Activated T-cell treated with anti-CD3 and anti-CD28 coated beads, Interleukin-2, amount 50 U/mL, for 4 hours (primary cell): ENCODE results near the gene PYGB. TPM values are rescaled to one million over a fixed set of nuclear protein-coding genes. Genes with fewer than 3 reads are reported as not detected.
"Not testable (repeated sequence)": the region's sequence is repeated elsewhere in the genome, so short reads cannot be mapped to it uniquely, and the experiment has no call there.

Experiments
- ATAC-seq, 2 donors: fragments of 200-7000 bp; cut with Tn5 transposase; one replicate each; pipeline ENCODE4 v1.10.0; 2021
- DNase-seq: peaks from one replicate; pipeline ENCODE4 v3.0.0-alpha.2; 2020
- H3K27me3 Mint-ChIP-seq: one replicate; pipeline ENCODE4 v1.8.0; 2021; ENCODE audit warnings: low read depth, mixed read lengths
- H3K36me3 Mint-ChIP-seq: one replicate; pipeline ENCODE4 v1.8.0; 2022; ENCODE audit warnings: mixed read lengths; ENCODE audit not compliant: insufficient read depth
- H3K4me1 Mint-ChIP-seq: one replicate; pipeline ENCODE4 v1.8.0; 2021; ENCODE audit warnings: low read depth, mixed read lengths
- H3K4me3 Mint-ChIP-seq: one replicate; pipeline ENCODE4 v1.8.0; 2021; ENCODE audit warnings: mild to moderate bottlenecking, moderate library complexity, mixed read lengths
- H3K9me3 Mint-ChIP-seq: one replicate; pipeline ENCODE4 v1.8.0; 2021; ENCODE audit warnings: mixed read lengths
- total RNA-seq, 3 donors: library from RNA; stranded (reverse); gene quantifications; one replicate each; pipeline ENCODE4 v1.2.1, GENCODE V29; 2021

Gene PYGB
- total RNA-seq, 3 donors from 2014 or later = 32.5 to 37.6 (median 34.6) TPM

GRCh38 chr20:25233016-25233772 is 14.7 kb upstream of the PYGB start:
- no peaks in the 10 kb centered on the region for H3K9me3 Mint-ChIP-seq
- no peak for ATAC-seq

GRCh38 chr20:25234009-25234849 is 13.7 kb upstream of the PYGB start:
- DNase-seq, H3K9me3 Mint-ChIP-seq, ATAC-seq, H3K36me3 Mint-ChIP-seq, H3K4me3 Mint-ChIP-seq: not testable (repeated sequence)
- peaks cover 19% of the 10 kb centered on the region for H3K4me1 Mint-ChIP-seq
- peaks cover 15% of the 10 kb centered on the region for H3K27me3 Mint-ChIP-seq

More at GRCh38 chr20:25233016-25233772, 14.7 kb upstream of the PYGB start:
- no peak overlapping the region for H3K4me3 Mint-ChIP-seq
- no peaks in the 10 kb centered on the region for H3K36me3 Mint-ChIP-seq
- peaks cover 15% of the 10 kb centered on the region for H3K27me3 Mint-ChIP-seq
- H3K4me1 Mint-ChIP-seq = peaks cover 12% of the 10 kb centered on the region
- DNase-seq = no peak

GRCh38 chr20:25236450-25237304 is 11.2 kb upstream of the PYGB start:
- H3K27me3 Mint-ChIP-seq = peaks cover 15% of the 10 kb centered on the region
- H3K36me3 Mint-ChIP-seq = no peaks in the 10 kb centered on the region
- no peak for ATAC-seq
- no peaks in the 10 kb centered on the region for H3K9me3 Mint-ChIP-seq
- DNase-seq = no peak
- H3K4me3 Mint-ChIP-seq = no peak overlapping the region
- peaks cover 20% of the 10 kb centered on the region for H3K4me1 Mint-ChIP-seq

- ATAC-seq (peak; percentile 97 to 98), DNase-seq (peak; percentile 27)
- Mint-ChIP-seq H3K4me3 (peak overlapping the region; percentile 4), H3K27me3 (peaks cover 17% of the 10 kb centered on the region), H3K36me3 (no peaks in the 10 kb centered on the region), H3K4me1 (peaks cover 20% of the 10 kb centered on the region), H3K9me3 (no peaks in the 10 kb centered on the region)
Measured at GRCh38 chr20:25237610-25238318, 10.1 kb upstream of the PYGB start.

- Mint-ChIP-seq H3K9me3 (peaks cover 3% of the 10 kb centered on the region), H3K4me1 (peaks cover 20% of the 10 kb centered on the region), H3K36me3 (no peaks in the 10 kb centered on the region), H3K27me3 (peaks cover 17% of the 10 kb centered on the region), H3K4me3 (peak overlapping the region; percentile 4)
- DNase-seq (no peak), ATAC-seq (no peak)
Measured at GRCh38 chr20:25238319-25239037, 9.4 kb upstream of the PYGB start.

- Mint-ChIP-seq H3K4me3 (no peak overlapping the region), H3K4me1 (peaks cover 20% of the 10 kb centered on the region), H3K9me3 (peaks cover 5% of the 10 kb centered on the region), H3K36me3 (no peaks in the 10 kb centered on the region), H3K27me3 (peaks cover 13% of the 10 kb centered on the region)
- DNase-seq (no peak), ATAC-seq (no peak)
Measured at GRCh38 chr20:25239387-25240370, 8.2 kb upstream of the PYGB start.

- not testable (repeated sequence) for H3K9me3 Mint-ChIP-seq
Measured at GRCh38 chr20:25240851-25241658, 6.8 kb upstream of the PYGB start.

GRCh38 chr20:25241659-25241955 is 6.3 kb upstream of the PYGB start:
- not testable (repeated sequence) for H3K9me3 Mint-ChIP-seq, ATAC-seq, H3K4me3 Mint-ChIP-seq, H3K27me3 Mint-ChIP-seq, DNase-seq, H3K36me3 Mint-ChIP-seq
- H3K4me1 Mint-ChIP-seq = peaks cover 26% of the 10 kb centered on the region

More at GRCh38 chr20:25240851-25241658, 6.8 kb upstream of the PYGB start:
- DNase-seq, H3K27me3 Mint-ChIP-seq, H3K36me3 Mint-ChIP-seq, H3K4me3 Mint-ChIP-seq, ATAC-seq: not testable (repeated sequence)
- peaks cover 20% of the 10 kb centered on the region for H3K4me1 Mint-ChIP-seq

GRCh38 chr20:25242231-25242630 is 5.7 kb upstream of the PYGB start:
- peaks cover 30% of the 10 kb centered on the region for H3K4me1 Mint-ChIP-seq
- peaks cover 3% of the 10 kb centered on the region for H3K27me3 Mint-ChIP-seq
- H3K9me3 Mint-ChIP-seq = peaks cover 5% of the 10 kb centered on the region
- no peak overlapping the region for H3K4me3 Mint-ChIP-seq
- no peaks in the 10 kb centered on the region for H3K36me3 Mint-ChIP-seq
- no peak for DNase-seq
- ATAC-seq = no peak

GRCh38 chr20:25243416-25243979 is 4.4 kb upstream of the PYGB start:
- Mint-ChIP-seq H3K4me1 (peaks cover 19% of the 10 kb centered on the region), H3K9me3 (peaks cover 5% of the 10 kb centered on the region), H3K27me3 (peaks cover 3% of the 10 kb centered on the region), H3K4me3 (no peak overlapping the region), H3K36me3 (no peaks in the 10 kb centered on the region)
- no peak for DNase-seq
- no peak for ATAC-seq

- H3K4me1 Mint-ChIP-seq = peaks cover 24% of the 10 kb centered on the region
- no peak overlapping the region for H3K4me3 Mint-ChIP-seq
- H3K27me3 Mint-ChIP-seq = peaks cover 3% of the 10 kb centered on the region
Measured at GRCh38 chr20:25244976-25245375, 2.9 kb upstream of the PYGB start.

More at GRCh38 chr20:25244976-25245375, 2.9 kb upstream of the PYGB start:
- ATAC-seq = no peak
- no peak for DNase-seq
- Mint-ChIP-seq H3K9me3 (peaks cover 5% of the 10 kb centered on the region), H3K36me3 (no peaks in the 10 kb centered on the region)
